Natural killer cell (primary cell): ENCODE data around the gene TSPAN2. TPM values are rescaled to one million over a fixed set of nuclear protein-coding genes. Genes with fewer than 3 reads are reported as not detected.

ENCODE experiments used
- ATAC-seq, 3 donors: fragments of 150-1000 bp in 2 of 3; fragments of 200-7000 bp in 1 of 3; cut with Tn5 transposase; 1 replicate in 1 of 3; 2 replicates in 2 of 3; pipeline ENCODE4 v1.10.0; 2021; ENCODE audit warnings: mild to moderate bottlenecking in 2 of 3, moderate library complexity in 2 of 3
- DNase-seq, 2 donors: peaks; one replicate each; pipeline versions ENCODE4 v3.0.0 to v3.0.0-alpha.2; 2013 to 2021; ENCODE audit warnings: mixed read lengths in 1 of 2
- H3K27ac ChIP-seq: one replicate; pipeline ENCODE4 v1.5.1; 2013; ENCODE audit warnings: mild to moderate bottlenecking, low read length
- H3K27me3 ChIP-seq: one replicate; pipeline ENCODE4 v1.6.1; 2013; ENCODE audit warnings: low read length; ENCODE audit not compliant: control insufficient read depth, insufficient read depth
- H3K36me3 ChIP-seq: one replicate; pipeline ENCODE4 v1.6.1; 2013; ENCODE audit warnings: low read length; ENCODE audit not compliant: control insufficient read depth, insufficient read depth
- H3K4me1 ChIP-seq: one replicate; pipeline ENCODE4 v1.6.1; 2013; ENCODE audit warnings: low read length; ENCODE audit not compliant: control insufficient read depth, insufficient read depth
- H3K4me3 ChIP-seq: one replicate; pipeline ENCODE4 v1.5.1; 2013; ENCODE audit warnings: low read length
- H3K9me3 ChIP-seq: one replicate; pipeline ENCODE4 v1.6.1; 2013; ENCODE audit warnings: low read length; ENCODE audit not compliant: control insufficient read depth, insufficient read depth
- H3K27ac Mint-ChIP-seq, 2 donors: one replicate each; pipeline ENCODE4 v1.8.0; 2022; ENCODE audit warnings: mild to moderate bottlenecking in 2 of 2, mixed read lengths in 2 of 2, moderate library complexity in 1 of 2
- H3K27me3 Mint-ChIP-seq, 2 donors: one replicate each; pipeline ENCODE4 v1.8.0; 2022; ENCODE audit warnings: low read depth in 2 of 2, mixed read lengths in 2 of 2
- H3K36me3 Mint-ChIP-seq: one replicate; pipeline ENCODE4 v1.8.0; 2022; ENCODE audit warnings: mixed read lengths
- H3K4me1 Mint-ChIP-seq, 2 donors: one replicate each; pipeline ENCODE4 v1.8.0; 2022; ENCODE audit warnings: mixed read lengths in 2 of 2
- H3K4me3 Mint-ChIP-seq: one replicate; pipeline ENCODE4 v1.8.0; 2022; ENCODE audit warnings: mild to moderate bottlenecking, moderate library complexity, mixed read lengths
- H3K9me3 Mint-ChIP-seq, 2 donors: one replicate each; pipeline ENCODE4 v1.8.0; 2022; ENCODE audit warnings: mixed read lengths in 2 of 2
- WGBS: methylation state at CpG from one replicate; pipeline ENCODE4 v1.1.7; 2013; ENCODE audit warnings: missing lambda C conversion rate; ENCODE audit not compliant: insufficient coverage; 5-methylcytosine and 5-hydroxymethylcytosine counted together
- intact Hi-C: fragments of 100-400 bp; cut with micrococcal nuclease; formaldehyde crosslinking; loops from one replicate; pipeline ENCODE4 v1.14.2; 2022
- total RNA-seq, 4 donors: library from RNA; stranded (reverse); fragments of 120-200 nt in 1 of 4; gene quantifications; one replicate each; pipeline versions ENCODE4 v1.2.3 to v1.2.4, GENCODE V29; 2013 to 2022
- TF ChIP-seq, protein P1 (sequence below): fragments of 200-600 bp; IDR thresholded peaks from one replicate; pipeline ENCODE4 v1.8.0; 2022; ENCODE audit warnings: antibody characterized with exemption

TSPAN2 gene
- total RNA-seq, 3 donors from 2014 or later (not counting 1 experiment from before 2014, with no cell fraction given), result 17.1 to 41.4 (median 28.6) TPM

DNA sequence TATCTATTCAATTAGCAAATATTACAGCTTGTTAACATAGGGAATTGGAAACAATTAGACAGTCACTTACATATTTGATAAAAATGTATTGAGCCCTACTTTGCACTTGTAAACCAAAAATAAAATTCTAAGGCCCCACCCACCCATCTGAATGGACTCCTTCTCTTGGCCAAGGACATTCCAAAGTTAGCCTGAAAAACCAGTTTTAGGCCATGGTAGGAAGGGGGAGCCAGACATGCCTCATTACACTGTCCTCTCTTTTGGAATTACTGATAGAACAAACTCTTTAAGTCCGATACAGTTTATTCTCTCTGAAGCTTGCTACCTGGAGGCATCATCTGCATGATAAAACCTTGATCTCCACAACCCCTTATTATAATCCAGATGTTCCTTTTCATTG, 28.0 kb upstream of the TSPAN2 start:
- intact Hi-C loops, result no loop called here
- ATAC-seq (no peak), DNase-seq (no peak)
- H3K9me3 ChIP-seq, result peaks cover under 1% of the 10 kb centered on the region
- TF ChIP-seq, protein P1, sequence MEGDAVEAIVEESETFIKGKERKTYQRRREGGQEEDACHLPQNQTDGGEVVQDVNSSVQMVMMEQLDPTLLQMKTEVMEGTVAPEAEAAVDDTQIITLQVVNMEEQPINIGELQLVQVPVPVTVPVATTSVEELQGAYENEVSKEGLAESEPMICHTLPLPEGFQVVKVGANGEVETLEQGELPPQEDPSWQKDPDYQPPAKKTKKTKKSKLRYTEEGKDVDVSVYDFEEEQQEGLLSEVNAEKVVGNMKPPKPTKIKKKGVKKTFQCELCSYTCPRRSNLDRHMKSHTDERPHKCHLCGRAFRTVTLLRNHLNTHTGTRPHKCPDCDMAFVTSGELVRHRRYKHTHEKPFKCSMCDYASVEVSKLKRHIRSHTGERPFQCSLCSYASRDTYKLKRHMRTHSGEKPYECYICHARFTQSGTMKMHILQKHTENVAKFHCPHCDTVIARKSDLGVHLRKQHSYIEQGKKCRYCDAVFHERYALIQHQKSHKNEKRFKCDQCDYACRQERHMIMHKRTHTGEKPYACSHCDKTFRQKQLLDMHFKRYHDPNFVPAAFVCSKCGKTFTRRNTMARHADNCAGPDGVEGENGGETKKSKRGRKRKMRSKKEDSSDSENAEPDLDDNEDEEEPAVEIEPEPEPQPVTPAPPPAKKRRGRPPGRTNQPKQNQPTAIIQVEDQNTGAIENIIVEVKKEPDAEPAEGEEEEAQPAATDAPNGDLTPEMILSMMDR, result no peak
- H3K4me3 Mint-ChIP-seq, result no peak overlapping the region
- no peak overlapping the region for H3K4me3 ChIP-seq
- no peak overlapping the region for H3K27ac ChIP-seq
- H3K36me3 Mint-ChIP-seq, result no peaks in the 10 kb centered on the region
- H3K4me1 Mint-ChIP-seq, result no peaks in the 10 kb centered on the region
- no peaks in the 10 kb centered on the region for H3K36me3 ChIP-seq
- H3K27ac Mint-ChIP-seq, result no peak overlapping the region
- WGBS, result 100% methylated on average over 1 of the region's 1 CpG
- peaks cover 6% of the 10 kb centered on the region for H3K4me1 ChIP-seq
- no peaks in the 10 kb centered on the region for H3K27me3 ChIP-seq
- H3K9me3 Mint-ChIP-seq, result no peaks in the 10 kb centered on the region
- peaks cover 14 to 19% of the 10 kb centered on the region in 2 donors for H3K27me3 Mint-ChIP-seq

DNA sequence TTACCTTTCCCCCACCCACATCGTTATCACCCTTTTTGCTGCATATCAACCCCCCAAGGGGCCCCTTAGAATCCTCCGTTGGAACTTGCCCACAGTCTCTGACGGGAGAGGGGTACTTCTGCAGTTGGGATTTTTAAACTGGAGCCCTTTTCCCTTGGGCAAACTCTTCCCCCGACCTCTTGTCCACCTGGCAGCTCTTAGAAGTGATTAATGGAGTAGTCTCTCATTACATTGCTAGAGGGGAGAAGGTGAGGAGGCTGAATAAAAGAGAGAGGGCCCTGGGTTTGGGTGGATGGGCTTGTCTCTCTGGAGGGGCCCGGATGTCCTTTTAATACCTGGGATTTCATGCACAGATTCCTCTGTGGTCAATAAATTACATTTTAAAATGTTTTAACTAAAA, 27.2 kb upstream of the TSPAN2 start:
- ATAC-seq (no peak), DNase-seq (no peak)
- Mint-ChIP-seq H3K4me3 (no peak overlapping the region), H3K27me3 (peaks cover 14 to 19% of the 10 kb centered on the region in 2 donors), H3K36me3 (no peaks in the 10 kb centered on the region), H3K4me1 (no peaks in the 10 kb centered on the region), H3K27ac (no peak overlapping the region), H3K9me3 (no peaks in the 10 kb centered on the region)
- no peaks in the 10 kb centered on the region for H3K9me3 ChIP-seq
- TF ChIP-seq, protein P1, result no peak
- no peak overlapping the region for H3K27ac ChIP-seq
- no peak overlapping the region for H3K4me3 ChIP-seq
- H3K4me1 ChIP-seq, result peaks cover 6% of the 10 kb centered on the region
- H3K36me3 ChIP-seq, result no peaks in the 10 kb centered on the region
- 73% methylated on average over 4 of the region's 5 CpGs for WGBS
- H3K27me3 ChIP-seq, result no peaks in the 10 kb centered on the region
- intact Hi-C loops, result no loop called here

DNA sequence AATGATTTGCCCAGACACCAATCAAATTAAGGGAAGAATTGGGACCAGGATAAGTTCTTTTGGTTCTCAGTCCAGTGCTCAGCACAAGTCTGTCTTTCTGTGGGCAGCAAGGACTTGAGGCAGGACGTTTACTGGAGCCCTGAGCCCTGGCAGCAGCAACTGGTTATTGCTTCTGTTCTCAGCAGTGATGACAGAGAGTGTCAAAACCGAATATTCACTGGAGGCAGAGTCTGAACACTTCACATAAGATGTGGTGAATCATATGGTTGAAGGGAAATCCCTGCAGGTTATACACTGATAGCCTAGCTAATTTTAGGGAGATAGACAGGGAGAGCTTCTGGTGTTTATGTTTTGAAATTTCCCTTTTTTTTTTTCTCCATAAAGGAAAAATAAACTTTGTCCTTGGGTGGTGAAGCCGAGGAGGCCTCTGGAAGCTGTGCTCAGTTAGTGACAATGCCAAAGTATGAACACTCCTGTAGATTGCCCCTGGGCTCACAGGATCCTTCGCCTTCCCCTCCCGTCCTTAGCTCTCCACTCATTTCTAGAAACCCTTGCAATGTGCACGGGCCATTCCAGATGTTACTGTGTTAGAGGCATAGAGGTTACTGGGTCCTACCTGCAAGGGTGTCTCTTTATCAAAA, 26.3 kb upstream of the TSPAN2 start:
- Histone ChIP-seq H3K27me3 (no peaks in the 10 kb centered on the region), H3K36me3 (no peaks in the 10 kb centered on the region), H3K9me3 (no peaks in the 10 kb centered on the region), H3K4me3 (no peak overlapping the region), H3K4me1 (peaks cover 6% of the 10 kb centered on the region), H3K27ac (no peak overlapping the region)
- no peak for DNase-seq
- H3K27ac Mint-ChIP-seq, result no peak overlapping the region
- H3K4me1 Mint-ChIP-seq, result no peaks in the 10 kb centered on the region
- WGBS, result 84% methylated on average over 4 of the region's 6 CpGs
- H3K4me3 Mint-ChIP-seq, result no peak overlapping the region
- no peaks in the 10 kb centered on the region for H3K9me3 Mint-ChIP-seq
- intact Hi-C loops, result no loop called here
- no peaks in the 10 kb centered on the region for H3K36me3 Mint-ChIP-seq
- TF ChIP-seq, protein P1, result no peak
- no peak for ATAC-seq
- H3K27me3 Mint-ChIP-seq, result peaks cover 12 to 17% of the 10 kb centered on the region in 2 donors

DNA sequence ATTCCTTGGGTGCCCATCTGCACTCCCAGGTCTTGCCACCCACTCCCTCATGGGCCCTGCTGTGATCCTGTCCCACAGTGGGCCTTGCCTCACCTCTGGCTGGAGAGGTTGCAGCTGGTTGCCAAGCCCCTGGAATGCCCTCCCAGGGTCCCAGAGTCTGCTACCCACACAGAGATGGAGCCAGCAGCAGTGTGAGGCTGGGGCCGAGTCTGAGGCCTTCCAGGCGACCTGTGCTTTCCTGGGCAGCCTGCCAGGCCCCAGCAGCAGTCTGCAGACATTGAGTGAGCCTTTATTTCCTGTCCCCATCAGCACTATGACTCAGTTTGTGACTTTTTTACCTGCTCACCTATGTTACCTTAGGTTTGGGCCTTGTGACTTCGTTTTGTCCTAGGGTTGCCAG, 25.0 kb upstream of the TSPAN2 start:
- Histone ChIP-seq H3K9me3 (no peaks in the 10 kb centered on the region), H3K27ac (no peak overlapping the region), H3K4me1 (peaks cover 6% of the 10 kb centered on the region), H3K27me3 (no peaks in the 10 kb centered on the region), H3K4me3 (no peak overlapping the region), H3K36me3 (no peaks in the 10 kb centered on the region)
- DNase-seq (peak in 1 of 2 donors; percentile 31), ATAC-seq (no peak)
- Mint-ChIP-seq H3K36me3 (no peaks in the 10 kb centered on the region), H3K4me1 (no peaks in the 10 kb centered on the region), H3K27ac (no peak overlapping the region), H3K27me3 (peaks cover 6 to 12% of the 10 kb centered on the region in 2 donors), H3K4me3 (no peak overlapping the region), H3K9me3 (no peaks in the 10 kb centered on the region)
- 29% methylated on average over 3 of the region's 3 CpGs for WGBS
- TF ChIP-seq, protein P1, result no peak
- intact Hi-C loops, result no loop called here
